ENCODE measurements around the gene AP4B1. TPM values are rescaled to one million over a fixed set of nuclear protein-coding genes. Genes with fewer than 3 reads are reported as not detected.

Gene AP4B1
- total and polyA plus RNA-seq, 9 of the 15 experiments (the other 6 are each of a cell fraction or from before 2014, with no cell fraction given) = 15.8 to 36.5 (median 24.6) TPM

DNA sequence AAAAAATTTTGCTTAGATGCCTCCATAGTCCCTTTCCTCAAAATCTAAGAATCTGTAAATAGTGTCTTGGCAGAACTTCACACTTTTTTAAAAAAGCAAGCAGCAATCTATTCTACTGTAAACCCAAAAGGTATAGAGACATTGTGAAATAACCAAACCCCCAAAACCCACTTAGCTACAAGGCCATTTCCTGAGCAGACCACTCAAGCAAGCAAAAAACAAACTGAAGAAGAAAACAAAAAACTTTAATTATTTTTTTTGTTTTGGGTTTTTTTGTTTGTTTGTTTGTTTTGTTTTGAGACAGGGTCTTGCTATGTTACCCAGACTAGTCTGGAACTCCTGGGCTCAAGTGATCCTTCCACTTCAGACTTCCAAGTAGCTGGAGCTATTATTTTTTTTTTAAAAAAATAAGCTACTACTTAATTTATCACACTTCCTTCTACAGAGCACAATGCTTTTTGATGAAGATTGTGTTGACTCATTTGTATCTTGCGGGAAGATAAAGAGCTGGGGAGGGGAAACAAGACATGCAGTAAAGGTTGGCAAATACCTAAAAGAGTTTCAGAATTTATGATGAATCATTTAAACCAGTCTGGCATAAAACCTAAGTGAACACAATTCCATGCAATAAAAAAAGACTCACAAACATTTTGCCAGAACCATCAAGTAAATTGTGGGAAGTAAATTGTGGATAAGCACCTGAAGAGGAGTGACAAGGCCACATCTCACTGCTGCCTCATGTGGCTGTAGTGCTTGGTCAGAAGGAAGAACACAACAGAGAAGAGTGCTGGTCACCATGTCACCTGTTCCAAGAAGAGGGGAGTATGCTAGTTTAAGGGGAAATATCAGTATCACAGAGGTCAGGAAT is 30.4 kb downstream of the AP4B1 start (continued):
- peak; percentile 22; the same call in 1 of the 2 replicates for TF ChIP-seq ZEB2 (IDR thresholded peaks at IDR 0.05)
- peak; percentile 68 for TF ChIP-seq NFE2 (IDR thresholded peaks at IDR 0.05; ENCODE audit: low read depth)
- TF ChIP-seq EZH2 (IDR thresholded peaks at IDR 0.05; ENCODE audit: borderline replicate concordance, low read depth, low read length) = no peak
- TF ChIP-seq ATF3 (IDR thresholded peaks at IDR 0.05) = 0 out of 2 replicates have a peak, but pooled peaks have one; percentile 28
- no peak for TF ChIP-seq ATF3 (CRISPR knock-in tag; conservative IDR thresholded peaks at IDR 0.05)
- no peak for TF ChIP-seq RFX5 (IDR thresholded peaks at IDR 0.05; ENCODE audit: low read depth, low read length)
- no peak for TF ChIP-seq MXI1 (IDR thresholded peaks at IDR 0.05; ENCODE audit: low read depth, low read length)
- TF ChIP-seq ZNF644 (tag; IDR thresholded peaks at IDR 0.05; ENCODE audit: low read depth) = no peak
- TF ChIP-seq, protein P1, sequence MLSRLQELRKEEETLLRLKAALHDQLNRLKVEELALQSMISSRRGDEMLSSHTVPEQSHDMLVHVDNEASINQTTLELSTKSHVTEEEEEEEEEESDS (CRISPR knock-in tag; IDR thresholded peaks at IDR 0.05) = no peak
- peak; percentile 65; the same call in 1 of the 2 replicates for TF ChIP-seq SMARCE1 (IDR thresholded peaks at IDR 0.05)
- TF ChIP-seq XRCC5 (IDR thresholded peaks at IDR 0.05; ENCODE audit: low read depth, low read length) = no peak
- TF ChIP-seq, protein P2, sequence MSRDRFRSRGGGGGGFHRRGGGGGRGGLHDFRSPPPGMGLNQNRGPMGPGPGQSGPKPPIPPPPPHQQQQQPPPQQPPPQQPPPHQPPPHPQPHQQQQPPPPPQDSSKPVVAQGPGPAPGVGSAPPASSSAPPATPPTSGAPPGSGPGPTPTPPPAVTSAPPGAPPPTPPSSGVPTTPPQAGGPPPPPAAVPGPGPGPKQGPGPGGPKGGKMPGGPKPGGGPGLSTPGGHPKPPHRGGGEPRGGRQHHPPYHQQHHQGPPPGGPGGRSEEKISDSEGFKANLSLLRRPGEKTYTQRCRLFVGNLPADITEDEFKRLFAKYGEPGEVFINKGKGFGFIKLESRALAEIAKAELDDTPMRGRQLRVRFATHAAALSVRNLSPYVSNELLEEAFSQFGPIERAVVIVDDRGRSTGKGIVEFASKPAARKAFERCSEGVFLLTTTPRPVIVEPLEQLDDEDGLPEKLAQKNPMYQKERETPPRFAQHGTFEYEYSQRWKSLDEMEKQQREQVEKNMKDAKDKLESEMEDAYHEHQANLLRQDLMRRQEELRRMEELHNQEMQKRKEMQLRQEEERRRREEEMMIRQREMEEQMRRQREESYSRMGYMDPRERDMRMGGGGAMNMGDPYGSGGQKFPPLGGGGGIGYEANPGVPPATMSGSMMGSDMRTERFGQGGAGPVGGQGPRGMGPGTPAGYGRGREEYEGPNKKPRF (IDR thresholded peaks at IDR 0.05; ENCODE audit: low read depth, low read length) = no peak
- no peak for TF ChIP-seq HMGN3 (IDR thresholded peaks at IDR 0.05; ENCODE audit: borderline replicate concordance, extremely low read depth, insufficient read length, low read depth, low read length)
- no peak for TF ChIP-seq HIVEP1 (CRISPR knock-in tag; IDR thresholded peaks at IDR 0.05)
- TF ChIP-seq POLR2AphosphoS2 (IDR thresholded peaks at IDR 0.05; ENCODE audit: low read length) = no peak
- TF ChIP-seq ZNF41 (CRISPR knock-in tag; conservative IDR thresholded peaks at IDR 0.05) = no peak
- peak; percentile 26; the same call in 1 of the 2 replicates for TF ChIP-seq CTBP1 (IDR thresholded peaks at IDR 0.05; ENCODE audit: borderline replicate concordance)
- no peak for TF ChIP-seq HMBOX1 (IDR thresholded peaks at IDR 0.05)
- TF ChIP-seq ILK (tag; IDR thresholded peaks at IDR 0.05; ENCODE audit: borderline replicate concordance, low read depth) = no peak
- no peak for TF ChIP-seq NFXL1 (CRISPR knock-in tag; IDR thresholded peaks at IDR 0.05)
- no peak for TF ChIP-seq ZNF143 (CRISPR knock-in tag; IDR thresholded peaks at IDR 0.05)
- no peak for TF ChIP-seq MEF2D (tag; conservative IDR thresholded peaks at IDR 0.05; ENCODE audit: low read depth)
- no peak for TF ChIP-seq ZFPM2 (CRISPR knock-in tag; IDR thresholded peaks at IDR 0.05)
- no peak for TF ChIP-seq BRF1 (IDR thresholded peaks at IDR 0.05; ENCODE audit: borderline replicate concordance, extremely low read depth, insufficient read length)
- TF ChIP-seq THAP7 (CRISPR knock-in tag; IDR thresholded peaks at IDR 0.05) = no peak

Data from K562 (cell line).